ENCODE measurements around the gene ZBTB7C. TPM values are rescaled to one million over a fixed set of nuclear protein-coding genes. Genes with fewer than 3 reads are reported as not detected.

Gene ZBTB7C
- total and polyA plus RNA-seq, 3 experiments from 2014 or later = 0.13 TPM; not detected in 2

GRCh38 chr18:48250362-48250907 is 158.7 kb downstream of the ZBTB7C start:
- Histone ChIP-seq H3K36me3 (ENCODE audit: insufficient read depth, low read length) (no peaks in the 10 kb centered on the region), H3K27ac (ENCODE audit: low read depth, low read length) (no peak overlapping the region), H3K9me3 (ENCODE audit: low read length) (no peaks in the 10 kb centered on the region), H3K4me3 (ENCODE audit: low read length) (no peak overlapping the region), H3K27me3 (ENCODE audit: insufficient read depth, low read length, poor library complexity, severe bottlenecking) (no peaks in the 10 kb centered on the region), H3K4me1 (ENCODE audit: insufficient read depth, low read length) (no peaks in the 10 kb centered on the region)
- Mint-ChIP-seq H3K27ac (no peak overlapping the region), H3K9me3 (peaks cover 0 to 3% (median 3%) of the 10 kb centered on the region in 5 donors), H3K36me3 (peaks cover 0 to 2% (median 0%) of the 10 kb centered on the region in 3 donors), H3K4me1 (no peaks in the 10 kb centered on the region), H3K27me3 (peaks cover 11 to 19% of the 10 kb centered on the region in 2 donors), H3K4me3 (no peak overlapping the region)
- CTCF ChIA-PET = no interaction called here
- DNase-seq = no peak
- POLR2A ChIA-PET = no interaction called here

GRCh38 chr18:48249854-48250253 is 159.3 kb downstream of the ZBTB7C start:
- H3K9me3 ChIP-seq (ENCODE audit: low read length) = no peaks in the 10 kb centered on the region
- H3K4me3 ChIP-seq (ENCODE audit: low read length) = no peak overlapping the region
- Mint-ChIP-seq H3K27ac (no peak overlapping the region), H3K9me3 (peaks cover 0 to 3% (median 3%) of the 10 kb centered on the region in 5 donors), H3K4me1 (no peaks in the 10 kb centered on the region), H3K4me3 (no peak overlapping the region), H3K36me3 (peaks cover 0 to 2% (median 0%) of the 10 kb centered on the region in 3 donors), H3K27me3 (peaks cover 11 to 19% of the 10 kb centered on the region in 2 donors)
- H3K27ac ChIP-seq (ENCODE audit: low read depth, low read length) = no peak overlapping the region
- ChIA-PET CTCF (no interaction called here), POLR2A (no interaction called here)
- H3K27me3 ChIP-seq (ENCODE audit: insufficient read depth, low read length, poor library complexity, severe bottlenecking) = no peaks in the 10 kb centered on the region
- DNase-seq = no peak
- no peaks in the 10 kb centered on the region for H3K4me1 ChIP-seq (ENCODE audit: insufficient read depth, low read length)
- H3K36me3 ChIP-seq (ENCODE audit: insufficient read depth, low read length) = no peaks in the 10 kb centered on the region

GRCh38 chr18:48244530-48244929 is 164.7 kb downstream of the ZBTB7C start:
- POLR2A ChIA-PET = no interaction called here
- H3K4me3 Mint-ChIP-seq = no peak overlapping the region
- no peaks in the 10 kb centered on the region for H3K4me1 Mint-ChIP-seq
- CTCF ChIA-PET = no interaction called here
- Histone ChIP-seq H3K27me3 (ENCODE audit: insufficient read depth, low read length, poor library complexity, severe bottlenecking) (no peaks in the 10 kb centered on the region), H3K4me1 (ENCODE audit: insufficient read depth, low read length) (no peaks in the 10 kb centered on the region), H3K36me3 (ENCODE audit: insufficient read depth, low read length) (no peaks in the 10 kb centered on the region), H3K4me3 (ENCODE audit: low read length) (no peak overlapping the region), H3K9me3 (ENCODE audit: low read length) (no peaks in the 10 kb centered on the region), H3K27ac (ENCODE audit: low read depth, low read length) (no peak overlapping the region)
- H3K36me3 Mint-ChIP-seq = no peaks in the 10 kb centered on the region
- peaks cover 13 to 21% of the 10 kb centered on the region in 2 donors for H3K27me3 Mint-ChIP-seq
- H3K27ac Mint-ChIP-seq = no peak overlapping the region
- H3K9me3 Mint-ChIP-seq = peaks cover 5 to 15% (median 8%) of the 10 kb centered on the region in 5 donors
- DNase-seq = no peak

GRCh38 chr18:48238636-48239035 is 170.5 kb downstream of the ZBTB7C start:
- no peak for DNase-seq
- Histone ChIP-seq H3K9me3 (ENCODE audit: low read length) (no peaks in the 10 kb centered on the region), H3K27me3 (ENCODE audit: insufficient read depth, low read length, poor library complexity, severe bottlenecking) (peaks cover 6% of the 10 kb centered on the region), H3K4me3 (ENCODE audit: low read length) (no peak overlapping the region), H3K36me3 (ENCODE audit: insufficient read depth, low read length) (no peaks in the 10 kb centered on the region), H3K27ac (ENCODE audit: low read depth, low read length) (no peak overlapping the region), H3K4me1 (ENCODE audit: insufficient read depth, low read length) (no peaks in the 10 kb centered on the region)
- peaks cover 11 to 21% (median 14%) of the 10 kb centered on the region in 5 donors for H3K9me3 Mint-ChIP-seq
- peaks cover 0 to 7% (median 7%) of the 10 kb centered on the region in 3 donors for H3K4me1 Mint-ChIP-seq
- peaks cover 18 to 52% of the 10 kb centered on the region in 2 donors for H3K27me3 Mint-ChIP-seq
- ChIA-PET POLR2A (no interaction called here), CTCF (no interaction called here)
- H3K27ac Mint-ChIP-seq = peak overlapping the region in 1 of 8 donors; percentile 73
- H3K36me3 Mint-ChIP-seq = peaks cover 0 to 5% (median 0%) of the 10 kb centered on the region in 3 donors
- H3K4me3 Mint-ChIP-seq = peak overlapping the region in 1 of 7 donors; percentile 10

GRCh38 chr18:48238206-48238605 is 171.0 kb downstream of the ZBTB7C start:
- Mint-ChIP-seq H3K9me3 (peaks cover 11 to 21% (median 14%) of the 10 kb centered on the region in 5 donors), H3K4me1 (peaks cover 0 to 7% (median 7%) of the 10 kb centered on the region in 3 donors), H3K27ac (no peak overlapping the region), H3K36me3 (peaks cover 0 to 5% (median 0%) of the 10 kb centered on the region in 3 donors), H3K4me3 (no peak overlapping the region), H3K27me3 (peaks cover 14 to 52% of the 10 kb centered on the region in 2 donors)
- Histone ChIP-seq H3K4me1 (ENCODE audit: insufficient read depth, low read length) (no peaks in the 10 kb centered on the region), H3K36me3 (ENCODE audit: insufficient read depth, low read length) (no peaks in the 10 kb centered on the region), H3K27me3 (ENCODE audit: insufficient read depth, low read length, poor library complexity, severe bottlenecking) (peaks cover 6% of the 10 kb centered on the region), H3K9me3 (ENCODE audit: low read length) (no peaks in the 10 kb centered on the region), H3K27ac (ENCODE audit: low read depth, low read length) (no peak overlapping the region), H3K4me3 (ENCODE audit: low read length) (no peak overlapping the region)
- DNase-seq = no peak
- ChIA-PET POLR2A (no interaction called here), CTCF (no interaction called here)

DNA sequence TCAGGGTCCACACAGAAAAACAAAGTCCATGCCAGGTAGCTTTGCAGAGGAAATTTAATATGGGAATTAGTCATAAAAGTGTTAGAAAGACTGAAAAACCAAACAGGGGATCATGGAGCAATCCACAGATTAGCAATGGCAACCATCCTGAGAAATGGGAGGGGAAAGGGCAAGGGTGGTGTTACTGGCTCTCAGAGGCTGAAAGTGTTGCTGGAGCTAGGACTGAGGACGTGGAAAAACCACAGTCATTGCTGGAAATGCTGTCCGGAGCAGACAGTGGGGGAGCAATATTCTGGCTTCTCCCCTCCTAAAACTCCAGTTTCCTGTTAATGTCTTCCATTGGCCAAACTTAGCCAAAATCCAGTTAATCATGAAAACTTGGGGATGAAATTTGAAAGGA is 172.4 kb downstream of the ZBTB7C start:
- no peak overlapping the region for H3K27ac ChIP-seq (ENCODE audit: low read depth, low read length)
- peaks cover 10 to 21% (median 12%) of the 10 kb centered on the region in 5 donors for H3K9me3 Mint-ChIP-seq
- peaks cover 0 to 5% (median 0%) of the 10 kb centered on the region in 3 donors for H3K36me3 Mint-ChIP-seq
- H3K36me3 ChIP-seq (ENCODE audit: insufficient read depth, low read length) = no peaks in the 10 kb centered on the region
- H3K4me1 ChIP-seq (ENCODE audit: insufficient read depth, low read length) = no peaks in the 10 kb centered on the region
- no peak overlapping the region for H3K4me3 ChIP-seq (ENCODE audit: low read length)
- no peak overlapping the region for H3K27ac Mint-ChIP-seq
- no peak overlapping the region for H3K4me3 Mint-ChIP-seq
- peaks cover 0 to 7% (median 7%) of the 10 kb centered on the region in 3 donors for H3K4me1 Mint-ChIP-seq
- peaks cover 6% of the 10 kb centered on the region for H3K27me3 ChIP-seq (ENCODE audit: insufficient read depth, low read length, poor library complexity, severe bottlenecking)
- DNase-seq = no peak
- no peaks in the 10 kb centered on the region for H3K9me3 ChIP-seq (ENCODE audit: low read length)
- H3K27me3 Mint-ChIP-seq = peaks cover 12 to 49% of the 10 kb centered on the region in 2 donors
- ChIA-PET POLR2A (no interaction called here), CTCF (no interaction called here)

DNA sequence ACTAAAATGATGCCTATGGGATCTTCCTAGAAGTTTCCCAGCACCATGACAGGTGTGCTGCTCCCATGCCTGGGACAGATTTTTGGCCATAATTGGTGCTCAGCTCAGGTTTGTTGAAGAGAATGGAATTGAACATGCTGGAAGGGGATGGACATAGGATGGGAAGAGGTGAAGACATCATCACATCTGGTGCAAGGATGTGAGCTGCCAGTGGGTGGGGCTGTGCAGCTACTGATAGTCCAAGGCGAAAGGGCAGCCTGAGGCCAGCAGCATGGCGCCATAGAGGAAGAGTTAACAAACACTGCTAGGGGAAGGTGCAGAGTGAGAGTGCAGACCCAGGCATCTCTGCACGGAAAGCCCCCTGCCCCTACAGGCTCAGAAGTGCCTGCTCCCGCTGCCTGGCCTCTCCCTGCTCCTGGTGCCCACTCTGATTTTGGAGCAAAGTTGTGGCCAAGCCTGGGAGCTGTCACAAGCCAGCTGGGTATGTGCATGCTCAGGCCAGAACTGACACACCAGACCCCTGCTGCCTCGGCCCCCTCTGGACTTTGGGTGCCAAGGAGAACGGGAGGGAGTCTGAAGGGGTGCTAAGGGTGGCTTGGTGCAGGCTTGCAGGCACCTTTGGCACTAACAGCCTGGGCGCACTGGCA is 178.6 kb downstream of the ZBTB7C start:
- H3K4me3 Mint-ChIP-seq = no peak overlapping the region
- peaks cover 4 to 21% (median 9%) of the 10 kb centered on the region in 3 donors for H3K4me1 Mint-ChIP-seq
- POLR2A ChIA-PET = no interaction called here
- H3K36me3 Mint-ChIP-seq = no peaks in the 10 kb centered on the region
- H3K27ac Mint-ChIP-seq = no peak overlapping the region
- no peak overlapping the region for H3K4me3 ChIP-seq (ENCODE audit: low read length)
- H3K36me3 ChIP-seq (ENCODE audit: insufficient read depth, low read length) = no peaks in the 10 kb centered on the region
- no peaks in the 10 kb centered on the region for H3K4me1 ChIP-seq (ENCODE audit: insufficient read depth, low read length)
- H3K27me3 Mint-ChIP-seq = peaks cover 0 to 23% of the 10 kb centered on the region in 2 donors
- no peaks in the 10 kb centered on the region for H3K9me3 Mint-ChIP-seq
- H3K27me3 ChIP-seq (ENCODE audit: insufficient read depth, low read length, poor library complexity, severe bottlenecking) = no peaks in the 10 kb centered on the region
- no peaks in the 10 kb centered on the region for H3K9me3 ChIP-seq (ENCODE audit: low read length)
- CTCF ChIA-PET = no interaction called here
- no peak for DNase-seq
- H3K27ac ChIP-seq (ENCODE audit: low read depth, low read length) = no peak overlapping the region

DNA sequence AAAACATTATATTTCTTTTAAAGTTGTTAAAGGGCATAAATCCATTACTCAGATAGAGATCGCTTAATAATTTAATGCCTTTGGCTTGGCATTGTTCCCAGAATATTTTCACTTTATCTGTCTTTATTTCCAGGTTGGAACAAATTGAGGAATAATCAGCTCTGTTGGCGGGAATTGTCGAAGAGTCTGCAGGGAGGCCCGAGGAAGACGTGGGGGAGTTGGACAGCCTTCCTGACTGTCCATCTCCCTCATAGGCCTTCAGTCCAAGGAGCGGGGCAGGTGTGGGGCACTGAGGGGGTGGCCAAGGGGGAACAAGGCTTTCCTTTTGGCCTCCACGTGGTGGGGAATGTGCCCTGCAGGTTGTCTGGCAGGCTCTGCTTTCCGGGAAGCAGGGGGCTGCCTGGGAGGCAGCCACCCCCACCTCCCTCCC is 179.6 kb downstream of the ZBTB7C start:
- ChIA-PET CTCF (no interaction called here), POLR2A (no interaction called here)
- Mint-ChIP-seq H3K27me3 (peaks cover 1 to 17% of the 10 kb centered on the region in 2 donors), H3K36me3 (no peaks in the 10 kb centered on the region), H3K9me3 (no peaks in the 10 kb centered on the region), H3K4me3 (no peak overlapping the region), H3K4me1 (peaks cover 4 to 21% (median 9%) of the 10 kb centered on the region in 3 donors), H3K27ac (no peak overlapping the region)
- H3K4me1 ChIP-seq (ENCODE audit: insufficient read depth, low read length) = no peaks in the 10 kb centered on the region
- DNase-seq = no peak
- no peaks in the 10 kb centered on the region for H3K36me3 ChIP-seq (ENCODE audit: insufficient read depth, low read length)
- no peaks in the 10 kb centered on the region for H3K27me3 ChIP-seq (ENCODE audit: insufficient read depth, low read length, poor library complexity, severe bottlenecking)
- no peaks in the 10 kb centered on the region for H3K9me3 ChIP-seq (ENCODE audit: low read length)
- no peak overlapping the region for H3K27ac ChIP-seq (ENCODE audit: low read depth, low read length)
- no peak overlapping the region for H3K4me3 ChIP-seq (ENCODE audit: low read length)
